H1 (cell line): ENCODE results near the gene MIB2. TPM values are rescaled to one million over a fixed set of nuclear protein-coding genes. Genes with fewer than 3 reads are reported as not detected.

Experiments used
- CTCF ChIA-PET: fragments of 300-600 bp; sonication (Branson Sonifier 250); formaldehyde crosslinking; loops from one replicate; lab custom pipeline; 2021; ENCODE audit not compliant: partially characterized antibody; lab: Charles Lee
- POLR2A ChIA-PET: fragments of 300-600 bp; sonication (Branson Sonifier 250); formaldehyde crosslinking; loops from one replicate; lab custom pipeline; 2021; ENCODE audit warnings: inconsistent platforms; ENCODE audit not compliant: partially characterized antibody; lab: Charles Lee
- DNase-seq, 2 experiments: peaks; one replicate each; pipeline versions ENCODE4 v3.0.0 to v3.0.0-alpha.2; 2010 to 2022; ENCODE audit warnings: low spot score in 2 of 2, low read depth in 1 of 2, mixed read lengths in 1 of 2
- FAIRE-seq: peaks from 2 replicates; lab custom pipeline; 2011; peaks lifted over from hg19 to GRCh38; lab: Jason Lieb, UNC
- H2AFZ ChIP-seq: 2 replicates; pipeline ENCODE4 v1.8.1; 2012; ENCODE audit warnings: low read length, inconsistent platforms
- H2AK5ac ChIP-seq: 2 replicates; pipeline ENCODE4 v1.6.1; 2013; ENCODE audit warnings: low read depth, low read length
- H2BK120ac ChIP-seq: replicated peaks from 2 replicates; pipeline ENCODE3; 2013; ENCODE audit warnings: low read depth, low read length, inconsistent platforms
- H2BK12ac ChIP-seq: 2 replicates; pipeline ENCODE4 v1.6.1; 2013; ENCODE audit warnings: low read depth, low read length
- H2BK15ac ChIP-seq: 2 replicates; pipeline ENCODE4 v1.6.1; 2013; ENCODE audit warnings: low read length
- H2BK20ac ChIP-seq: 2 replicates; pipeline ENCODE4 v1.6.1; 2013; ENCODE audit warnings: low read length
- H2BK5ac ChIP-seq: 2 replicates; pipeline ENCODE4 v1.6.1; 2013; ENCODE audit warnings: low read depth, low read length
- H3K14ac ChIP-seq: 2 replicates; pipeline ENCODE4 v1.6.1; 2013; ENCODE audit warnings: inconsistent platforms; ENCODE audit not compliant: insufficient read length
- H3K18ac ChIP-seq: 2 replicates; pipeline ENCODE4 v1.6.1; 2013; ENCODE audit warnings: low read length; ENCODE audit errors: extremely low read depth
- H3K23ac ChIP-seq: 2 replicates; pipeline ENCODE4 v1.6.1; 2013; ENCODE audit warnings: inconsistent platforms; ENCODE audit not compliant: insufficient read length
- H3K23me2 ChIP-seq: 2 replicates; pipeline ENCODE4 v1.6.1; 2013; ENCODE audit warnings: low read depth, low read length
- H3K27ac ChIP-seq: 2 replicates; pipeline ENCODE4 v1.6.1; 2011; ENCODE audit warnings: low read depth, low read length, inconsistent platforms
- H3K27me3 ChIP-seq, 4 experiments: replicated peaks in 1 of 4; 1 replicate in 1 of 4; 2 replicates in 3 of 4; pipeline versions ENCODE4 v1.6.1 to v1.8.1; 2011 to 2013; ENCODE audit warnings: low read length in 3 of 4, mild to moderate bottlenecking in 3 of 4, inconsistent platforms in 2 of 4, mixed read lengths in 2 of 4, moderate library complexity in 1 of 4; ENCODE audit not compliant: control insufficient read depth in 3 of 4, insufficient read depth in 3 of 4; ENCODE audit errors: extremely low read depth in 1 of 4
- H3K36me3 ChIP-seq, 4 experiments: 2 replicates each; pipeline versions ENCODE4 v1.6.1 to v1.8.1; 2011 to 2013; ENCODE audit warnings: mild to moderate bottlenecking in 4 of 4, low read length in 3 of 4, moderate library complexity in 2 of 4, control low read depth in 1 of 4, inconsistent platforms in 1 of 4; ENCODE audit not compliant: insufficient read depth in 4 of 4, control insufficient read depth in 2 of 4
- H3K4ac ChIP-seq: replicated peaks from 2 replicates; pipeline ENCODE3; 2013; ENCODE audit warnings: low read length, low read depth, mixed read lengths, inconsistent platforms; ENCODE audit not compliant: insufficient read length
- H3K4me1 ChIP-seq, 4 experiments: replicated peaks in 1 of 4; 1 replicate in 1 of 4; 2 replicates in 3 of 4; pipeline versions ENCODE4 v1.6.1 to v1.8.1; 2011 to 2013; ENCODE audit warnings: low read length in 3 of 4, inconsistent platforms in 2 of 4, mixed read lengths in 1 of 4; ENCODE audit not compliant: insufficient read depth in 4 of 4, control insufficient read depth in 3 of 4
- H3K4me2 ChIP-seq, 2 experiments: 2 replicates each; pipeline versions ENCODE4 v1.6.1 to v1.8.1; 2011 to 2013; ENCODE audit warnings: low read depth in 2 of 2, low read length in 2 of 2, control low read depth in 1 of 2, inconsistent platforms in 1 of 2, mild to moderate bottlenecking in 1 of 2; ENCODE audit not compliant: insufficient read depth in 1 of 2
- H3K4me3 ChIP-seq, 4 experiments: fragments of 200-600, 300-600 bp in 1 of 4; sonication (generic), shearing (Covaris generic), sonication (Bioruptor Twin) in 1 of 4; 2 replicates each; pipeline versions ENCODE4 v1.5.1 to v1.8.1; 2011 to 2016; ENCODE audit warnings: low read length in 4 of 4, low read depth in 3 of 4, control low read depth in 2 of 4, inconsistent platforms in 2 of 4, mild to moderate bottlenecking in 2 of 4, mixed read lengths in 1 of 4, moderate library complexity in 1 of 4; ENCODE audit not compliant: insufficient read depth in 2 of 4; ENCODE audit errors: extremely low read depth in 1 of 4
- H3K56ac ChIP-seq: replicated peaks from 2 replicates; pipeline ENCODE3; 2013; ENCODE audit warnings: low read depth, mild to moderate bottlenecking, mixed read lengths, low read length, inconsistent platforms; ENCODE audit not compliant: insufficient read length
- H3K79me1 ChIP-seq: 2 replicates; pipeline ENCODE4 v1.6.1; 2013; ENCODE audit warnings: low read depth, low read length, control low read depth
- H3K79me2 ChIP-seq, 2 experiments: 2 replicates each; pipeline versions ENCODE4 v1.6.1 to v1.8.1; 2012 to 2013; ENCODE audit warnings: low read length in 2 of 2, mild to moderate bottlenecking in 2 of 2, inconsistent platforms in 1 of 2; ENCODE audit not compliant: insufficient read depth in 2 of 2, control insufficient read depth in 1 of 2
- H3K9ac ChIP-seq, 4 experiments: replicated peaks in 1 of 4; 1 replicate in 1 of 4; 2 replicates in 3 of 4; pipeline versions ENCODE4 v1.6.1 to v1.8.1; 2011 to 2013; ENCODE audit warnings: low read depth in 3 of 4, low read length in 3 of 4, control low read depth in 2 of 4, mild to moderate bottlenecking in 2 of 4, moderate library complexity in 2 of 4, inconsistent platforms in 1 of 4; ENCODE audit errors: extremely low read depth in 1 of 4
- H3K9me3 ChIP-seq, 2 experiments: 2 replicates each; pipeline versions ENCODE4 v1.6.1 to v1.8.1; 2012 to 2013; ENCODE audit warnings: mild to moderate bottlenecking in 2 of 2, moderate library complexity in 2 of 2, control low read depth in 1 of 2, inconsistent platforms in 1 of 2, low read depth in 1 of 2, low read length in 1 of 2, mixed read lengths in 1 of 2; ENCODE audit not compliant: insufficient read depth in 2 of 2
- H4K20me1 ChIP-seq, 2 experiments: replicated peaks in 1 of 2; 2 replicates each; pipeline versions ENCODE3 to v1.8.1; 2011 to 2013; ENCODE audit warnings: inconsistent platforms in 2 of 2, low read length in 2 of 2, mild to moderate bottlenecking in 1 of 2; ENCODE audit not compliant: insufficient read depth in 2 of 2, control insufficient read depth in 1 of 2
- H4K5ac ChIP-seq: 2 replicates; pipeline ENCODE4 v1.6.1; 2013; ENCODE audit warnings: low read length, low read depth, mixed read lengths, inconsistent platforms; ENCODE audit not compliant: insufficient read length
- H4K8ac ChIP-seq: 2 replicates; pipeline ENCODE4 v1.8.0; 2013; ENCODE audit warnings: mild to moderate bottlenecking, moderate library complexity, low read length, inconsistent platforms; ENCODE audit not compliant: insufficient read depth; ENCODE audit errors: extremely low read depth
- H4K91ac ChIP-seq: replicated peaks from 2 replicates; pipeline ENCODE3; 2013; ENCODE audit warnings: low read length, mixed read lengths, inconsistent platforms; ENCODE audit not compliant: insufficient read length
- ASH2L ChIP-seq: fragments of 200-600, 300-600 bp; sonication (generic); IDR thresholded peaks from one replicate; pipeline ENCODE4 v1.7.1; 2017; ENCODE audit warnings: low read length
- BRCA1 ChIP-seq: IDR thresholded peaks from 2 replicates; pipeline ENCODE4 v1.6.1; 2012; ENCODE audit warnings: low read depth, low read length, improper control_type of control experiment
- CTBP2 ChIP-seq: IDR thresholded peaks from 2 replicates; pipeline ENCODE4 v1.7.0; 2011; ENCODE audit warnings: borderline replicate concordance, mild to moderate bottlenecking, moderate library complexity, mixed read lengths, low read length; ENCODE audit not compliant: insufficient read depth, insufficient read length
- EP300 ChIP-seq, 2 experiments: IDR thresholded peaks; 1 replicate in 1 of 2; 2 replicates in 1 of 2; pipeline ENCODE4 v1.6.1; 2011 to 2012; ENCODE audit warnings: low read depth in 2 of 2, low read length in 2 of 2, mild to moderate bottlenecking in 2 of 2, borderline replicate concordance in 1 of 2, inconsistent platforms in 1 of 2, moderate library complexity in 1 of 2
- EZH2 ChIP-seq: fragments of 200-600 bp; sonication (generic); IDR thresholded peaks from 2 replicates; pipeline ENCODE4 v1.7.1; 2012; ENCODE audit warnings: low read depth, mild to moderate bottlenecking, moderate library complexity, low read length, inconsistent platforms; ENCODE audit not compliant: severe bottlenecking
- FOSL1 ChIP-seq: IDR thresholded peaks from 2 replicates; pipeline ENCODE4 v1.6.1; 2011; ENCODE audit warnings: mild to moderate bottlenecking, low read depth, low read length, moderate library complexity; ENCODE audit not compliant: insufficient read depth
- JUND ChIP-seq: IDR thresholded peaks from 2 replicates; pipeline ENCODE4 v1.6.1; 2011; ENCODE audit warnings: mild to moderate bottlenecking, improper control_type of control experiment, low read length
- PHF8 ChIP-seq: fragments of 200-600 bp; sonication (generic); conservative IDR thresholded peaks from 2 replicates; pipeline ENCODE4 v1.7.1; 2012; ENCODE audit warnings: low read depth, mild to moderate bottlenecking, inconsistent platforms, low read length, moderate library complexity
- RAD21 ChIP-seq, 2 experiments: IDR thresholded peaks in 1 of 2; conservative IDR thresholded peaks in 1 of 2; 2 replicates each; pipeline ENCODE4 v1.6.1; 2011; ENCODE audit warnings: low read depth in 2 of 2, low read length in 2 of 2, improper control_type of control experiment in 1 of 2, inconsistent platforms in 1 of 2, mild to moderate bottlenecking in 1 of 2, moderate library complexity in 1 of 2
- TCF12 ChIP-seq: IDR thresholded peaks from 2 replicates; pipeline ENCODE4 v1.6.1; 2011; ENCODE audit warnings: low read depth, mild to moderate bottlenecking, low read length
- YY1 ChIP-seq: IDR thresholded peaks from 2 replicates; pipeline ENCODE4 v1.6.1; 2011; ENCODE audit warnings: low read depth, mild to moderate bottlenecking, low read length
- WGBS, 2 experiments: shearing (Covaris generic) in 1 of 2; methylation state at CpG; one replicate each; pipeline versions ENCODE4 v1.1.6 to v1.1.7; 2013 to 2015; ENCODE audit warnings: low lambda C conversion rate in 2 of 2, mixed read lengths in 2 of 2, inconsistent platforms in 1 of 2, low coverage in 1 of 2, missing lambda C conversion rate in 1 of 2; ENCODE audit not compliant: insufficient replicate concordance in 2 of 2, insufficient coverage in 1 of 2, insufficient read length in 1 of 2; ENCODE audit errors: extremely low coverage in 1 of 2, missing lambda C conversion rate in 1 of 2; 5-methylcytosine and 5-hydroxymethylcytosine counted together
- polyA plus RNA-seq, 7 experiments: library from polyadenylated mRNA; depleted of rRNA in 3 of 7; stranded (reverse) in 5 of 7; unstranded in 2 of 7; fragments of >200 nt in 5 of 7; fragments of 200-250 nt in 2 of 7; gene quantifications; 1 replicate in 5 of 7; 2 replicates in 1 of 7; 4 replicates in 1 of 7; pipeline versions ENCODE4 v1.2.1 to v1.2.3, GENCODE V29; 2011 to 2013; ENCODE audit warnings: missing spikeins in 2 of 7, mixed read lengths in 2 of 7
- total RNA-seq: library from RNA; stranded (reverse); fragmentation: NEBNext Ultra II Directional; extraction: Animal tissue kit (Norgen Biotek cat#: 25700); gene quantifications from 2 replicates; pipeline ENCODE4 v1.2.1, GENCODE V29; 2021

Gene MIB2
- total and polyA plus RNA-seq, 2 of the 8 experiments (the other 6 are each of a cell fraction or from before 2014, with no cell fraction given): 32.5 to 60.0 TPM

DNA sequence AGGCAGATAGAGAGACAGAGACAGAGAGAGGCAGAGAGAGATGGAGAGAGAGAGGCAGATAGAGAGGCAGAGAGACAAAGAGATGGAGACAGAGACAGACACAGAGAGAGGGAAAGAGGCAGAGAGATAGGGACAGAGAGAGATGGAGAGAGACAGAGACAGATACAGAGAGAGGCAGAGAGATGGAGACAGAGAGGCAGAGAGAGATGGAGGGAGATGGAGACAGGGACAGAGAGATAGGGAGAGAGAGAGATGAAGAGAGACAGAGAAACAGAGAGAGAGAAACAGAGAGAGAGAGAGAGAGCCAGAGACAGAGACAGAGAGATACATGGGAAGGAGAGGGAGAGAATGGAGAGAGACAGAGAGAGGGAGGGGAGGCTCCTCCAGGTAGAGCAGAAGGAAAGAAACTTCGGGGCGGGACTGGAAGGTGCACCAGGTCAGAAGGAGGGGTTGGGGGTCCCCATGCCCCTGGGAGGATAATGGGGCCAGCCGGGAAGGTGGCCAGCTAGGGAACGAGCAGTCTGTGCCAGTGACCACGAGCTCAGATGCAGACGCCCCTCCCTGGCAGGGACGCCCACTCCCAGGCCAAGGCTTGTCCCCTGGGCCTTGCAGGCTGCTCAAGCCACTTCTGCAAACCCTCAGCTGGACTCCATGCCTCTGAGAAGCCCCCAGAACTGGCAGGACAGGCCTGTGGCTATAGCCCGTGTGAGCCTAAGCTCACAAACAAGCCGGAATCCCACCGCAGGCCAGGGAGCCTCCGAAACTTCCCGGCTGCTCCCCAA, 18.6 kb upstream of the MIB2 start:
- H3K36me3 ChIP-seq: no peaks in the 10 kb centered on the region
- H2BK120ac ChIP-seq: no peak overlapping the region
- H3K4ac ChIP-seq: no peak overlapping the region
- no peak overlapping the region for H3K27ac ChIP-seq
- H2AFZ ChIP-seq: no peak overlapping the region
- H3K79me2 ChIP-seq: no peaks in the 10 kb centered on the region
- no peak overlapping the region for H2BK15ac ChIP-seq
- H4K20me1 ChIP-seq: peaks cover 2 to 6% of the 10 kb centered on the region in 2 experiments
- H3K9me3 ChIP-seq: no peaks in the 10 kb centered on the region
- H4K5ac ChIP-seq: no peak overlapping the region
- no peak for FAIRE-seq
- H2BK5ac ChIP-seq: peak overlapping the region; percentile 24; the same call in 1 of the 2 replicates
- DNase-seq: no peak
- peaks cover 13 to 37% (median 32%) of the 10 kb centered on the region in 4 experiments for H3K27me3 ChIP-seq
- WGBS, 2 experiments: 74% methylated on average over 12 of the region's 12 CpGs; no CpG with 5 or more reads in 1 of the 2 experiments
- no peak overlapping the region for H2BK20ac ChIP-seq
- H3K4me2 ChIP-seq: peak overlapping the region; percentile 25 to 30
- H2BK12ac ChIP-seq: peak overlapping the region; percentile 27; the same call in 1 of the 2 replicates
- no peak overlapping the region for H3K14ac ChIP-seq
- H3K23me2 ChIP-seq: peaks cover 16% of the 10 kb centered on the region; the same call in 1 of the 2 replicates
- ChIA-PET POLR2A (interaction anchor here (1.0 to 2.7 kb wide), 4 partner anchors 19 to 38 kb away, joined by 7 to 10 read pairs (median 8); partner anchors contain the start of gene SSU72), CTCF (interaction anchor here (0.8 to 3.1 kb wide), 12 partner anchors 9 to 58 kb away, joined by 3 to 18 read pairs (median 6); no protein-coding TSS in a partner anchor)
- peak overlapping the region; percentile 48 for H3K18ac ChIP-seq
- no peak overlapping the region for H3K23ac ChIP-seq
- no peaks in the 10 kb centered on the region for H3K79me1 ChIP-seq
- H4K8ac ChIP-seq: no peak overlapping the region; the same call in 1 of the 2 replicates
- no peak overlapping the region for H3K4me3 ChIP-seq
- H4K91ac ChIP-seq: no peak overlapping the region
- H3K9ac ChIP-seq: no peak overlapping the region; a peak in 2 of 7 replicates
- peaks cover 0 to 24% (median 18%) of the 10 kb centered on the region in 4 experiments; a peak in 6 of 7 replicates for H3K4me1 ChIP-seq
- H3K56ac ChIP-seq: no peak overlapping the region
- H2AK5ac ChIP-seq: 0 out of 2 replicates have a peak overlapping the region, but pooled peaks have one; percentile 39
- TF ChIP-seq JUND (no peak), PHF8 (no peak), FOSL1 (no peak), EZH2 (no peak), BRCA1 (no peak), CTBP2 (no peak), EP300 (IDR thresholded peaks at IDR 0.05; ENCODE audit: borderline replicate concordance in 1 of 2, low read depth in 2 of 2, low read length in 2 of 2) (no peak), YY1 (no peak), ASH2L (no peak), TCF12 (no peak), RAD21 (IDR thresholded peaks at IDR 0.05 in 1 of 2, conservative IDR thresholded peaks at IDR 0.05 in 1 of 2; ENCODE audit: low read depth in 2 of 2, low read length in 2 of 2) (no peak)
